Peyer's patch (tissue), 4 donors: ENCODE measurements around the gene MUC3A.

Experiments
- POLR2A ChIP-seq, 2 donors: fragments of 450-650 bp; IDR thresholded peaks; one replicate each; pipeline ENCODE4 v1.5.1; 2017; ENCODE audit warnings: antibody characterized with exemption in 2 of 2, mild to moderate bottlenecking in 2 of 2, moderate library complexity in 2 of 2
- TF ChIP-seq, protein P1 (sequence below), 6 experiments: fragments of 450-650 bp in 4 of 6; fragments of 200-600 bp in 2 of 6; sonication (generic) in 1 of 6; IDR thresholded peaks; one replicate each; pipeline ENCODE4 v1.5.1; 2017 to 2019; ENCODE audit warnings: antibody characterized with exemption in 6 of 6, mild to moderate bottlenecking in 3 of 6, moderate library complexity in 1 of 6

DNA sequence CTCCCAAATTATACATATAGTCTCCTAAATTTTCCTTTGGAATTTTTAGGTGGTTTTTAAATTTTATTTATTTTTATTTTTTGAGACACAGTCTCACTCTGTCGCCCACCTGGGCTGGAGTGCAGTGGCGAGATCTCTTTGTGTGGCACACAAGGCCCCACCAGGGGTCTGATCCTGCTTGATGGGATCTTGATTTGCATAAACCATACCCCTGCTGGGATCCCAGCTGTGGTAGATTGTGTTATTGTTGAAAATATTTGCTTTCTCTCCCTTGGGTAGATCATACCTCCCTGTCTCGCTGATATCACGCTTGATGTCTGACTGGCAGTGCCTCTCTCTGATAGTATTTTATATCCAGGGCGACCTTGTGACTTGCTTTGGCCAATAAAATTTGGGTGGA, 5.6 kb upstream of the MUC3A start:
- TF ChIP-seq, protein P1, sequence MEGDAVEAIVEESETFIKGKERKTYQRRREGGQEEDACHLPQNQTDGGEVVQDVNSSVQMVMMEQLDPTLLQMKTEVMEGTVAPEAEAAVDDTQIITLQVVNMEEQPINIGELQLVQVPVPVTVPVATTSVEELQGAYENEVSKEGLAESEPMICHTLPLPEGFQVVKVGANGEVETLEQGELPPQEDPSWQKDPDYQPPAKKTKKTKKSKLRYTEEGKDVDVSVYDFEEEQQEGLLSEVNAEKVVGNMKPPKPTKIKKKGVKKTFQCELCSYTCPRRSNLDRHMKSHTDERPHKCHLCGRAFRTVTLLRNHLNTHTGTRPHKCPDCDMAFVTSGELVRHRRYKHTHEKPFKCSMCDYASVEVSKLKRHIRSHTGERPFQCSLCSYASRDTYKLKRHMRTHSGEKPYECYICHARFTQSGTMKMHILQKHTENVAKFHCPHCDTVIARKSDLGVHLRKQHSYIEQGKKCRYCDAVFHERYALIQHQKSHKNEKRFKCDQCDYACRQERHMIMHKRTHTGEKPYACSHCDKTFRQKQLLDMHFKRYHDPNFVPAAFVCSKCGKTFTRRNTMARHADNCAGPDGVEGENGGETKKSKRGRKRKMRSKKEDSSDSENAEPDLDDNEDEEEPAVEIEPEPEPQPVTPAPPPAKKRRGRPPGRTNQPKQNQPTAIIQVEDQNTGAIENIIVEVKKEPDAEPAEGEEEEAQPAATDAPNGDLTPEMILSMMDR (IDR thresholded peaks at IDR 0.05), result no peak
- no peak for TF ChIP-seq POLR2A (IDR thresholded peaks at IDR 0.05)
